DOHH2 (cell line): ENCODE measurements around the gene GALNT14.

Experiments
- H3F3A ChIP-seq: fragments of 200-600 bp; sonication (generic), shearing (Covaris generic); 2 replicates; pipeline ENCODE4 v1.6.0; 2016; ENCODE audit warnings: antibody characterized with exemption, mild to moderate bottlenecking; ENCODE audit not compliant: control insufficient read depth, insufficient read depth
- H3K27ac ChIP-seq: fragments of 200-600 bp; sonication (generic); 2 replicates; pipeline ENCODE4 v1.5.1; 2014; ENCODE audit warnings: low read depth, mild to moderate bottlenecking, low read length, moderate library complexity
- H3K27me3 ChIP-seq: fragments of 200-600 bp; sonication (generic); 2 replicates; pipeline ENCODE4 v1.6.1; 2014; ENCODE audit warnings: mild to moderate bottlenecking, low read length, mixed read lengths; ENCODE audit not compliant: control insufficient read depth
- H3K36me3 ChIP-seq: fragments of 200-600 bp; sonication (generic); 2 replicates; pipeline ENCODE4 v1.6.1; 2014; ENCODE audit warnings: mild to moderate bottlenecking, low read length, moderate library complexity, mixed read lengths; ENCODE audit not compliant: control insufficient read depth
- H3K4me1 ChIP-seq: fragments of 200-600 bp; sonication (generic); 2 replicates; pipeline ENCODE4 v1.6.1; 2014; ENCODE audit warnings: mild to moderate bottlenecking, low read length, mixed read lengths; ENCODE audit not compliant: control insufficient read depth
- H3K4me2 ChIP-seq: fragments of 200-600 bp; sonication (generic); 2 replicates; pipeline ENCODE4 v1.6.0; 2014; ENCODE audit warnings: mild to moderate bottlenecking, low read length, moderate library complexity
- H3K4me3 ChIP-seq: fragments of 200-600 bp; sonication (generic); 2 replicates; pipeline ENCODE4 v1.5.1; 2014; ENCODE audit warnings: mild to moderate bottlenecking, low read length, mixed read lengths
- H3K79me2 ChIP-seq: fragments of 200-600 bp; sonication (generic); 2 replicates; pipeline ENCODE4 v1.6.1; 2014; ENCODE audit warnings: mild to moderate bottlenecking, low read length, mixed read lengths; ENCODE audit not compliant: control insufficient read depth
- H3K9me2 ChIP-seq: fragments of 200-600 bp; sonication (generic); replicated peaks from 2 replicates; pipeline ENCODE4 v1.6.1; 2014; ENCODE audit warnings: mild to moderate bottlenecking, low read length, mixed read lengths; ENCODE audit not compliant: control insufficient read depth
- H3K9me3 ChIP-seq: fragments of 200-600 bp; sonication (generic); 2 replicates; pipeline ENCODE4 v1.6.1; 2014; ENCODE audit warnings: antibody characterized with exemption, low read length, mixed read lengths; ENCODE audit not compliant: control insufficient read depth, insufficient read depth
- H4K20me1 ChIP-seq: fragments of 200-600 bp; sonication (generic); 2 replicates; pipeline ENCODE4 v1.6.0; 2014; ENCODE audit warnings: low read depth, mild to moderate bottlenecking, antibody characterized with exemption, low read length, moderate library complexity; ENCODE audit not compliant: control insufficient read depth, insufficient read depth
- EZH2phosphoT487 ChIP-seq: fragments of 200-600 bp; sonication (generic); IDR thresholded peaks from 2 replicates; pipeline ENCODE4 v1.6.1; 2017; ENCODE audit warnings: borderline replicate concordance, mild to moderate bottlenecking, antibody characterized with exemption, low read length, moderate library complexity, mixed read lengths
- TF ChIP-seq, protein P1 (sequence below): fragments of 200-600 bp; sonication (generic); IDR thresholded peaks from one replicate; pipeline ENCODE4 v1.5.1; 2014; ENCODE audit warnings: antibody characterized with exemption, mild to moderate bottlenecking, low read depth, low read length; ENCODE audit not compliant: poor library complexity, severe bottlenecking

The GALNT14 gene

DNA sequence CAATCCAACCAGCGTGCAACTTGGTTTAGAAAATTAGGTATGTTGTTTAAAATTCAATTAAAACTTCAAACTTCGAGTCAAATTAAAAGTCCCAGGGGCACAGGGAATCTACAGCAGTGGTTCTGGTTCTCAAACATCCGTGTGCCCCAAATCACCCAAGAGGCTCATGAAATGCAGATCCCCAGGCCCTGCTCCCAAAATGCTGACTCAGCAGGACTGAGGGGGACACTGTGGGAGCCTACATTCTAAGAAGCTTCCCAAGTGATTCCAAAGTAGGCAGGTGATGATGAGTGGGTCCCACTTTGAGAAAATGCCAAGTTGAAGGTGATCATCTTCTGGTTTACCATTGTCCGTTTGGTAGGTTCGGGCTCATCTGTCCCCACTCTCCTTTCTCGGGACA lies 82.3 kb downstream of the GALNT14 start:
- Histone ChIP-seq H3K27me3 (no peaks in the 10 kb centered on the region), H3K79me2 (no peaks in the 10 kb centered on the region), H3K4me3 (no peak overlapping the region), H3K27ac (no peak overlapping the region), H3K4me2 (no peak overlapping the region), H3K36me3 (no peaks in the 10 kb centered on the region), H3K9me3 (no peaks in the 10 kb centered on the region), H3K4me1 (no peaks in the 10 kb centered on the region), H3K9me2 (no peaks in the 10 kb centered on the region), H3F3A (no peaks in the 10 kb centered on the region), H4K20me1 (no peaks in the 10 kb centered on the region)
- TF ChIP-seq EZH2phosphoT487, result no peak
- TF ChIP-seq, protein P1, sequence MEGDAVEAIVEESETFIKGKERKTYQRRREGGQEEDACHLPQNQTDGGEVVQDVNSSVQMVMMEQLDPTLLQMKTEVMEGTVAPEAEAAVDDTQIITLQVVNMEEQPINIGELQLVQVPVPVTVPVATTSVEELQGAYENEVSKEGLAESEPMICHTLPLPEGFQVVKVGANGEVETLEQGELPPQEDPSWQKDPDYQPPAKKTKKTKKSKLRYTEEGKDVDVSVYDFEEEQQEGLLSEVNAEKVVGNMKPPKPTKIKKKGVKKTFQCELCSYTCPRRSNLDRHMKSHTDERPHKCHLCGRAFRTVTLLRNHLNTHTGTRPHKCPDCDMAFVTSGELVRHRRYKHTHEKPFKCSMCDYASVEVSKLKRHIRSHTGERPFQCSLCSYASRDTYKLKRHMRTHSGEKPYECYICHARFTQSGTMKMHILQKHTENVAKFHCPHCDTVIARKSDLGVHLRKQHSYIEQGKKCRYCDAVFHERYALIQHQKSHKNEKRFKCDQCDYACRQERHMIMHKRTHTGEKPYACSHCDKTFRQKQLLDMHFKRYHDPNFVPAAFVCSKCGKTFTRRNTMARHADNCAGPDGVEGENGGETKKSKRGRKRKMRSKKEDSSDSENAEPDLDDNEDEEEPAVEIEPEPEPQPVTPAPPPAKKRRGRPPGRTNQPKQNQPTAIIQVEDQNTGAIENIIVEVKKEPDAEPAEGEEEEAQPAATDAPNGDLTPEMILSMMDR, result no peak

DNA sequence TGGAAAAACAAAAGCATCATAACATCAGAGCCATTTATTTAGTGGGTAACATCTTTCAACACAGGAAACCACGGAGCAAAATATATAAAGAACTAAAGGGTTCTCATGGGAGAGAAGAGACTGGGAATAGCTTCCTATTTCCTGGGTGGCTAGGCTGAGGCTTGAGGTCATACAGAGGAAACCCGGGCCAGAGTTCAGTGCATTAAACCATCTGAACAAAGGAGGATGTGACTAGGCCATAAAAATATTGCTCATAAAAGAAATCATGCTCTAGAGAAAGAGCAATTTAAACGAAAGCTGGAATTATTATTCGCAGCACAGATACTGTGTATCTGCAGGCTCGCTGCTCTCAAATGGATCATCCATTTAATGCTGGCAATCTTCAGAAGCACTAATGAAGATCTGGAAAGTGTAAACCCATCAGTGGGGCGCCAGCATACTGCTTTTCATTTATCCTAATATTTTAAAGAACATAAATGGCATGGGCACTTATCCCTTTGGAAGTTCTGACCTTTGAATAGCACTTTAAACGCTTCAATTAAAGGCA lies 83.3 kb downstream of the GALNT14 start:
- no peak for TF ChIP-seq EZH2phosphoT487
- TF ChIP-seq, protein P1, result no peak
- Histone ChIP-seq H3K4me3 (no peak overlapping the region), H3K9me2 (no peaks in the 10 kb centered on the region), H3K36me3 (no peaks in the 10 kb centered on the region), H3K4me2 (no peak overlapping the region), H3K27me3 (no peaks in the 10 kb centered on the region), H4K20me1 (no peaks in the 10 kb centered on the region), H3F3A (no peaks in the 10 kb centered on the region), H3K4me1 (no peaks in the 10 kb centered on the region), H3K79me2 (no peaks in the 10 kb centered on the region), H3K9me3 (no peaks in the 10 kb centered on the region), H3K27ac (no peak overlapping the region)

DNA sequence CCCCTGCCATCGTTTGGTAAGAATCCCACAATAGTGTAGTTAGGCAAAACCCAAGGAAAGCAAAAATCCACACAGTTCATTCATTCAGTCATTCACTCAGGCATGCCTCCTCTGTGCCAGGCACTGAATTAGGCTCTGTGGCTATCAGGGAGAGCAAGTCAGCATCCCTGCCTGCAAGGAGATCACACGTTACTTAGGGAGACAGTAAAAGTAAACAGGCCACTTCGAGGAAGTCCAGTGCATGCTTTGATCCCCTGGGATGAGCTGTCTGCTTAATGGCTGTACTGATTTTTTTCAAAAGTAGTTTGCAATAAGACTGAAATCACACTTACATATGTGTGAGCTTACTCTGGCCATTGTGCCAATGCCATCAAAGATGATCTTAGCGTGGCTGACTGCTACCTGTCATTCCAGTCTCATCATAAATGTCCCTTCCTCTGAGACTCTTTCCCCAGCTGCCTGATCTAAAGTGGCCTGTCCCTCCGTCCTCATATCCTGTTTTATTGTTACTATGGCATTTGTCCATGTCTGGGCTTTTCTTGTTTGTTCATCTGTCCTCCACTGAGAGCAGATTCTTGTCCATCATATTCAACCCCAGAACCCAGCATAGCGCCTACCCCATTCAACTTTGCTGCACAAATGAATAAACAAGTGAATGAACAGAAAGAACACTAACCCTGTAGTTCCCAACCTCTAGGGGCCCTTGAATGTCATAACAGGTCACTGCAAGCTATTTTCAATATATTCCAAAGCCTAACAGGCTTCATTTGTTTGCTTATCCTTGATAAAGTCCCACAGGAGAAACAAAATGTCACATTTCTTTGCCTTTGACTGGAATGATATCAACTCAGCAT lies 84.1 kb downstream of the GALNT14 start:
- no peak overlapping the region for H3K4me3 ChIP-seq
- no peak for TF ChIP-seq EZH2phosphoT487
- TF ChIP-seq, protein P1, result no peak

More for the DNA sequence above, 84.1 kb downstream of the GALNT14 start:
- Histone ChIP-seq H3K4me1 (no peaks in the 10 kb centered on the region), H3K36me3 (no peaks in the 10 kb centered on the region), H3K4me2 (no peak overlapping the region), H4K20me1 (no peaks in the 10 kb centered on the region), H3K9me2 (no peaks in the 10 kb centered on the region), H3K27me3 (no peaks in the 10 kb centered on the region), H3K27ac (no peak overlapping the region), H3F3A (no peaks in the 10 kb centered on the region), H3K79me2 (no peaks in the 10 kb centered on the region), H3K9me3 (no peaks in the 10 kb centered on the region)
